Cortex of kidney (tissue), 1 donor: ENCODE measurements around the gene IL1RAPL2.
"Not testable (repeated sequence)": the region's sequence is repeated elsewhere in the genome, so short reads cannot be mapped to it uniquely, and the experiment has no call there.

Experiments
- DNase-seq: peaks from one replicate; lab custom pipeline; 2025; lab: John Stamatoyannopoulos, UW

The IL1RAPL2 gene

GRCh38 chrX:105167233-105167632 is 601.2 kb downstream of the IL1RAPL2 start:
- DNase-seq = no peak

- DNase-seq = no peak
These were observed 602.6 kb downstream of the IL1RAPL2 start for GRCh38 chrX:105168577-105168976.

GRCh38 chrX:105173071-105173470 is 607.1 kb downstream of the IL1RAPL2 start:
- no peak for DNase-seq

GRCh38 chrX:105179644-105180043 is 613.6 kb downstream of the IL1RAPL2 start:
- no peak for DNase-seq

- no peak for DNase-seq
These were observed 623.1 kb downstream of the IL1RAPL2 start for GRCh38 chrX:105189093-105189492.

- no peak for DNase-seq
These were observed 624.4 kb downstream of the IL1RAPL2 start for GRCh38 chrX:105190252-105190853.

- DNase-seq = no peak
These were observed 625.9 kb downstream of the IL1RAPL2 start for GRCh38 chrX:105191878-105192277.

GRCh38 chrX:105209406-105209805 is 643.4 kb downstream of the IL1RAPL2 start:
- no peak for DNase-seq

GRCh38 chrX:105210258-105210657 is 644.3 kb downstream of the IL1RAPL2 start:
- no peak for DNase-seq

GRCh38 chrX:105211066-105211575 is 645.1 kb downstream of the IL1RAPL2 start:
- DNase-seq = no peak

- no peak for DNase-seq
These were observed 653.7 kb downstream of the IL1RAPL2 start for GRCh38 chrX:105219454-105220401.

GRCh38 chrX:105220636-105221035 is 654.6 kb downstream of the IL1RAPL2 start, which contains the start of gene TEX13A:
TSS of gene TEX13A (minus strand) at chrX:105220694. CDS start at chrX:105220397, 297 bp downstream.
- no peak for DNase-seq

- DNase-seq = no peak
These were observed 655.4 kb downstream of the IL1RAPL2 start for GRCh38 chrX:105221374-105221773.

GRCh38 chrX:105226499-105226898 is 660.5 kb downstream of the IL1RAPL2 start:
- no peak for DNase-seq

GRCh38 chrX:105228602-105229001 is 662.6 kb downstream of the IL1RAPL2 start:
- DNase-seq = no peak

GRCh38 chrX:105229146-105229545 is 663.1 kb downstream of the IL1RAPL2 start:
- no peak for DNase-seq

- not testable (repeated sequence) for DNase-seq
These were observed 671.4 kb downstream of the IL1RAPL2 start for GRCh38 chrX:105237407-105237806.

GRCh38 chrX:105241056-105241455 is 675.1 kb downstream of the IL1RAPL2 start:
- no peak for DNase-seq

GRCh38 chrX:105260291-105261043 is 694.5 kb downstream of the IL1RAPL2 start:
- no peak for DNase-seq

- DNase-seq = no peak
These were observed 697.2 kb downstream of the IL1RAPL2 start for GRCh38 chrX:105263171-105263570.

- no peak for DNase-seq
These were observed 697.8 kb downstream of the IL1RAPL2 start for GRCh38 chrX:105263801-105264200.

- no peak for DNase-seq
These were observed 699.1 kb downstream of the IL1RAPL2 start for GRCh38 chrX:105265093-105265492.
